HepG2 (cell line): ENCODE data around the gene PPP2R2C. TPM values are rescaled to one million over a fixed set of nuclear protein-coding genes. Genes with fewer than 3 reads are reported as not detected.

Experiments used
- ATAC-seq: fragments of 200-7000 bp; cut with Tn5 transposase; 3 replicates; pipeline ENCODE4 v1.9.1; 2020; ENCODE audit warnings: mild to moderate bottlenecking, moderate library complexity
- BruUV-seq: library from RNA; stranded (reverse); fragments of 400-500 nt; replicated peaks from 2 replicates; lab custom pipeline; 2021; lab: Mats Ljungman, UMichigan
- CTCF ChIA-PET: fragments of 300-600 bp; formaldehyde crosslinking; extraction: SDS; loops from one replicate; lab custom pipeline; 2021; ENCODE audit warnings: low total read pairs, inconsistent platforms, low intra/inter-chr PET ratio; lab: Yijun Ruan, JAX
- POLR2A ChIA-PET: fragments of 350-600 bp; sonication (Branson Sonifier 250); formaldehyde crosslinking; loops from one replicate; lab custom pipeline; 2020; ENCODE audit warnings: antibody characterized with exemption, inconsistent platforms; lab: Yijun Ruan, JAX
- DNase-seq: peaks from one replicate; pipeline ENCODE4 v3.0.0-alpha.2; 2015; ENCODE audit warnings: low spot score
- FAIRE-seq: peaks from 3 replicates; lab custom pipeline; 2011; peaks lifted over from hg19 to GRCh38; lab: Jason Lieb, UNC
- H2AFZ ChIP-seq: one replicate; pipeline ENCODE4 v1.6.1; 2011; ENCODE audit warnings: low read length, inconsistent platforms
- H3K27ac ChIP-seq: fragments of 300-600 bp; 3 replicates; pipeline ENCODE4 v1.8.0; 2011; ENCODE audit warnings: mixed run types, mild to moderate bottlenecking, mixed read lengths, low read length, inconsistent platforms; ENCODE audit not compliant: insufficient read depth; ENCODE audit errors: extremely low read length
- H3K27me3 ChIP-seq, 2 experiments: fragments of 200-600 bp in 1 of 2; 2 replicates in 1 of 2; 3 replicates in 1 of 2; pipeline versions ENCODE4 v1.6.0 to v1.8.0; 2011; ENCODE audit warnings: low read length in 2 of 2, mild to moderate bottlenecking in 2 of 2, moderate library complexity in 2 of 2, inconsistent platforms in 1 of 2; ENCODE audit not compliant: insufficient read depth in 2 of 2, control insufficient read depth in 1 of 2
- H3K36me3 ChIP-seq, 2 experiments: fragments of 200-600 bp in 1 of 2; replicated peaks in 1 of 2; 2 replicates in 1 of 2; 3 replicates in 1 of 2; pipeline versions ENCODE4 v1.5.1 to v1.8.0; 2011; ENCODE audit warnings: low read length in 2 of 2, inconsistent platforms in 1 of 2; ENCODE audit not compliant: insufficient read depth in 2 of 2, control insufficient read depth in 1 of 2
- H3K4me1 ChIP-seq: 2 replicates; pipeline ENCODE4 v1.5.1; 2012; ENCODE audit warnings: low read length, inconsistent platforms; ENCODE audit not compliant: insufficient read depth
- H3K4me2 ChIP-seq: 2 replicates; pipeline ENCODE4 v1.6.0; 2011; ENCODE audit warnings: low read depth, low read length, inconsistent platforms
- H3K4me3 ChIP-seq, 3 experiments: fragments of 200-600 bp in 1 of 3; sonication (generic), shearing (Covaris generic) in 1 of 3; replicated peaks in 1 of 3; 2 replicates each; pipeline ENCODE4 v1.5.1; 2011 to 2016; ENCODE audit warnings: low read length in 3 of 3, inconsistent platforms in 2 of 3, low read depth in 2 of 3, mild to moderate bottlenecking in 2 of 3, control low read depth in 1 of 3, mixed read lengths in 1 of 3; ENCODE audit not compliant: insufficient read depth in 1 of 3
- H3K79me2 ChIP-seq: one replicate; pipeline ENCODE4 v1.6.1; 2011; ENCODE audit warnings: low read length, inconsistent platforms; ENCODE audit not compliant: insufficient read depth
- H3K9ac ChIP-seq: 2 replicates; pipeline ENCODE4 v1.6.0; 2011; ENCODE audit warnings: mild to moderate bottlenecking, low read depth, low read length, inconsistent platforms; ENCODE audit not compliant: insufficient read depth
- H3K9me3 ChIP-seq: 2 replicates; pipeline ENCODE4 v1.5.1; 2012; ENCODE audit warnings: mild to moderate bottlenecking, low read length
- H4K20me1 ChIP-seq: 2 replicates; pipeline ENCODE4 v1.6.0; 2011; ENCODE audit warnings: inconsistent platforms, mild to moderate bottlenecking, low read length, moderate library complexity; ENCODE audit not compliant: insufficient read depth
- JUND ChIP-seq: sonication (generic); formaldehyde crosslinking; IDR thresholded peaks from 2 replicates; pipeline ENCODE4 v1.8.0; 2022; ENCODE audit warnings: mild to moderate bottlenecking, missing genetic modification reagents
- KDM6A ChIP-seq: IDR thresholded peaks from 2 replicates; pipeline ENCODE4 v1.6.1; 2016; ENCODE audit warnings: low read depth
- KLF12 ChIP-seq: sonication (generic); formaldehyde crosslinking; IDR thresholded peaks from 2 replicates; pipeline ENCODE4 v1.4.0; 2020; ENCODE audit warnings: missing genetic modification reagents, borderline replicate concordance
- MTA3 ChIP-seq: sonication (generic); formaldehyde crosslinking; IDR thresholded peaks from 2 replicates; pipeline ENCODE4 v1.4.0; 2020; ENCODE audit warnings: missing genetic modification reagents
- SAFB2 ChIP-seq: sonication (generic); formaldehyde crosslinking; IDR thresholded peaks from 2 replicates; pipeline ENCODE4 v1.5.1; 2020; ENCODE audit warnings: missing genetic modification reagents, low read depth, mild to moderate bottlenecking, borderline replicate concordance
- THAP11 ChIP-seq: IDR thresholded peaks from 2 replicates; pipeline ENCODE4 v1.6.1; 2016; ENCODE audit warnings: missing biosample characterization, missing genetic modification reagents
- XBP1 ChIP-seq: sonication (generic); formaldehyde crosslinking; IDR thresholded peaks from 2 replicates; pipeline ENCODE4 v1.5.0; 2020; ENCODE audit warnings: missing genetic modification reagents
- ZNF180 ChIP-seq: sonication (generic); formaldehyde crosslinking; IDR thresholded peaks from 2 replicates; pipeline ENCODE4 v1.4.0; 2020; ENCODE audit warnings: low read depth, missing genetic modification reagents, borderline replicate concordance
- ZNF441 ChIP-seq: sonication (generic); formaldehyde crosslinking; IDR thresholded peaks from 2 replicates; pipeline ENCODE4 v1.7.0; 2021; ENCODE audit warnings: missing genetic modification reagents, borderline replicate concordance
- ZNF510 ChIP-seq: sonication (generic); formaldehyde crosslinking; IDR thresholded peaks from 2 replicates; pipeline ENCODE4 v1.4.0; 2020; ENCODE audit warnings: low read depth, mild to moderate bottlenecking, missing genetic modification reagents
- ZNF629 ChIP-seq: sonication (generic); formaldehyde crosslinking; conservative IDR thresholded peaks from 2 replicates; pipeline ENCODE4 v1.5.0; 2020; ENCODE audit warnings: missing genetic modification reagents
- ZNF720 ChIP-seq: sonication (generic); formaldehyde crosslinking; IDR thresholded peaks from 2 replicates; pipeline ENCODE4 v1.4.0; 2020; ENCODE audit warnings: missing genetic modification reagents
- ZNF816 ChIP-seq: sonication (generic); formaldehyde crosslinking; IDR thresholded peaks from 2 replicates; pipeline ENCODE4 v1.8.0; 2022; ENCODE audit warnings: missing genetic modification reagents, mild to moderate bottlenecking, borderline replicate concordance
- WGBS: methylation state at CpG from one replicate; pipeline ENCODE4 v1.1.6; 2017; ENCODE audit warnings: low lambda C conversion rate; 5-methylcytosine and 5-hydroxymethylcytosine counted together
- in situ Hi-C: cut with HindIII; loops from 2 replicates; pipeline ENCODE4 v1.10.0; 2017; ENCODE audit warnings: low pct_unique_long_range_greater_than_20kb; ENCODE audit not compliant: extremely low pct_ligation_motif_present
- intact Hi-C: fragments of 100-400 bp; cut with micrococcal nuclease; formaldehyde crosslinking; loops from one replicate; pipeline ENCODE4 v1.10.0; 2022; ENCODE audit not compliant: unreplicated experiment
- polyA plus RNA-seq, 8 experiments: library from polyadenylated mRNA; depleted of rRNA in 3 of 8; stranded (reverse) in 7 of 8; unstranded in 1 of 8; fragments of >200 nt; fragmentation: Illumina TruSeq in 4 of 8; extraction: Trizol in 4 of 8; gene quantifications; 2 replicates each; pipeline versions ENCODE4 v1.2.1 to v1.2.3, GENCODE V29; 2011 to 2016; ENCODE audit warnings: low read depth in 4 of 8, missing spikeins in 1 of 8, mixed read lengths in 1 of 8; ENCODE audit not compliant: insufficient read depth in 1 of 8
- total RNA-seq, 5 experiments: library from RNA; depleted of rRNA; stranded (reverse); fragments of >200 nt; fragmentation: Illumina TruSeq; extraction: Trizol; gene quantifications; 2 replicates each; pipeline ENCODE4 v1.2.3, GENCODE V29; 2016; ENCODE audit warnings: low read depth in 1 of 5
- TF ChIP-seq, protein P1 (sequence below): sonication (generic); formaldehyde crosslinking; IDR thresholded peaks from 2 replicates; pipeline ENCODE4 v1.5.0; 2020; ENCODE audit warnings: mild to moderate bottlenecking, missing genetic modification reagents, borderline replicate concordance
- TF ChIP-seq, protein P2 (sequence below): conservative IDR thresholded peaks from 2 replicates; pipeline ENCODE4 v1.6.1; 2018; ENCODE audit warnings: missing genetic modification reagents

Gene PPP2R2C
- total and polyA plus RNA-seq, 2 of the 13 experiments (the other 11 are each of a cell fraction or from before 2014, with no cell fraction given): 0.60 to 8.6 TPM

DNA sequence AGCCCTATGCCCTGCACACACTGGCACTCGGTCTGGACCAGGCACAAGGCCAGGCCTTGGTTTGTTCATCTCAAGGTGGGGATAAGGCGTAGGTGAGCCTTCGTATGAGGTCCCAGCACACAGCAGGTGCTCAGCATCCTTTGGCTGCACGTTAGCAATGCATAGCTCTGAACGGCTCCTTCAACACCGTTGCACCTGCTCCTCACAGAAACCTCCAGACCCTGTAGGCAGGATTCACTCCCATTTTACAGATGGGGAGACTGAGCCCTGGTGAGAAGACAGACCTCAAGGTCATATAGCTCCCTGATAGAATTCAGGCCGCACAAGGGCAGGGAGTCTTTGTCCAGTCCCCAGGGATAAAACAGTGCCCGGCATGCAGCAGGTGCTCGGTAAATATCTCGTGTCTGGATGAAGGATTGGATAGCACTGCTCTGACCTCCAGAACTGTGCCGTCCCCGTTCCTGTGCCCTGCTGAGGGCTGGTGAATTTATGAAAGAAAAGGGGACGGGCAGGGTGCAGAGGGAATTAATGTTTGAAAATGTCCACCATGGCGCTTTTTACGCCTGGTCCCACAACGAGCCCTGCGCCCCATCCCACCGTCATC, 2.4 kb downstream of the PPP2R2C start:
- Histone ChIP-seq H4K20me1 (no peaks in the 10 kb centered on the region), H3K79me2 (no peaks in the 10 kb centered on the region), H3K27ac (no peak overlapping the region), H3K27me3 (peaks cover 11 to 56% of the 10 kb centered on the region in 2 experiments; a peak in 4 of 5 replicates), H3K4me1 (no peaks in the 10 kb centered on the region), H3K36me3 (no peaks in the 10 kb centered on the region), H3K9me3 (no peaks in the 10 kb centered on the region), H2AFZ (no peak overlapping the region), H3K4me2 (peak overlapping the region; percentile 68), H3K9ac (no peak overlapping the region), H3K4me3 (peak overlapping the region; percentile 26 to 69 (median 43); a peak in 4 of 6 replicates)
- in situ Hi-C loops: no loop called here
- BruUV-seq: no TSS peak
- ChIA-PET POLR2A (no interaction called here), CTCF (no interaction called here)
- FAIRE-seq (no peak), ATAC-seq (no peak), DNase-seq (no peak)
- TF ChIP-seq XBP1 (CRISPR knock-in tag): no peak
- no peak for TF ChIP-seq JUND
- peak; percentile 63 for TF ChIP-seq ZNF629 (CRISPR knock-in tag)
- TF ChIP-seq ZNF510 (CRISPR knock-in tag): no peak
- no peak for TF ChIP-seq KDM6A (CRISPR knock-in tag)
- no peak for TF ChIP-seq SAFB2
- 29% methylated on average over 14 of the region's 18 CpGs for WGBS
- intact Hi-C loops: loop anchor here (5.0 kb wide), 1 partner anchor 77 kb away; no protein-coding TSS in a partner anchor

DNA sequence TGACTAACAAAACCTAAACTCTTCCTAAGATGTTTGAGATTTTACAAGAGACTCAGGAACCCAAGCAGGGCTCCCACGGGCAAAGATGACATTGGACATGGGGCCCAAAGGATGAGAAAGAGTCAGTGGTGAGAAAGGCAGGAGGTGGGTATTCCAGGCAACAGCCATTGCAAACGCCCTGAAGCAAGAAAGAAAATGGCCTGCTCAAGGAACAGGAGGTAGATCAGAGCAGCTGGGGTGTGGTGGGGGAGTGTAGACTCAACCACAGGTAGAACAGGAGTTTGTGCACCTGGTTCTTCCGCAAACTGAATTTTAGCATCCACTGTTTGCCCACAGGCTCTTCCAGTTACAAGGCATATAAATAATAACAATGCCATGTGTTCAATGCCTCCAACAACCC, 3.3 kb downstream of the PPP2R2C start:
- 15% methylated on average over 3 of the region's 3 CpGs for WGBS
- TF ChIP-seq ZNF816 (no peak), ZNF441 (CRISPR knock-in tag) (no peak), MTA3 (CRISPR knock-in tag) (no peak), KLF12 (no peak), THAP11 (CRISPR knock-in tag) (no peak), ZNF720 (no peak), ZNF180 (CRISPR knock-in tag) (no peak)
- TF ChIP-seq, protein P1, sequence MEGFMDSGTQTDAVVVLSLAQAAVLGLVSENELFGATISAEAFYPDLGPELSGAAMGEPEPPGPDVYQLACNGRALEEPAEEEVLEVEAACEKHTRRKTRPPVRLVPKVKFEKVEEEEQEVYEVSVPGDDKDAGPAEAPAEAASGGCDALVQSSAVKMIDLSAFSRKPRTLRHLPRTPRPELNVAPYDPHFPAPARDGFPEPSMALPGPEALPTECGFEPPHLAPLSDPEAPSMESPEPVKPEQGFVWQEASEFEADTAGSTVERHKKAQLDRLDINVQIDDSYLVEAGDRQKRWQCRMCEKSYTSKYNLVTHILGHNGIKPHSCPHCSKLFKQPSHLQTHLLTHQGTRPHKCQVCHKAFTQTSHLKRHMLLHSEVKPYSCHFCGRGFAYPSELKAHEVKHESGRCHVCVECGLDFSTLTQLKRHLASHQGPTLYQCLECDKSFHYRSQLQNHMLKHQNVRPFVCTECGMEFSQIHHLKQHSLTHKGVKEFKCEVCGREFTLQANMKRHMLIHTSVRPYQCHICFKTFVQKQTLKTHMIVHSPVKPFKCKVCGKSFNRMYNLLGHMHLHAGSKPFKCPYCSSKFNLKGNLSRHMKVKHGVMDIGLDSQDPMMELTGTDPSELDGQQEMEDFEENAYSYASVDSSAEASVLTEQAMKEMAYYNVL: no peak
- TF ChIP-seq, protein P2, sequence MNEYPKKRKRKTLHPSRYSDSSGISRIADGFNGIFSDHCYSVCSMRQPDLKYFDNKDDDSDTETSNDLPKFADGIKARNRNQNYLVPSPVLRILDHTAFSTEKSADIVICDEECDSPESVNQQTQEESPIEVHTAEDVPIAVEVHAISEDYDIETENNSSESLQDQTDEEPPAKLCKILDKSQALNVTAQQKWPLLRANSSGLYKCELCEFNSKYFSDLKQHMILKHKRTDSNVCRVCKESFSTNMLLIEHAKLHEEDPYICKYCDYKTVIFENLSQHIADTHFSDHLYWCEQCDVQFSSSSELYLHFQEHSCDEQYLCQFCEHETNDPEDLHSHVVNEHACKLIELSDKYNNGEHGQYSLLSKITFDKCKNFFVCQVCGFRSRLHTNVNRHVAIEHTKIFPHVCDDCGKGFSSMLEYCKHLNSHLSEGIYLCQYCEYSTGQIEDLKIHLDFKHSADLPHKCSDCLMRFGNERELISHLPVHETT (CRISPR knock-in tag): no peak

More for the DNA sequence above, 3.3 kb downstream of the PPP2R2C start:
- Histone ChIP-seq H3K27me3 (peaks cover 11 to 56% of the 10 kb centered on the region in 2 experiments; a peak in 4 of 5 replicates), H3K4me2 (no peak overlapping the region), H2AFZ (no peak overlapping the region), H3K9me3 (no peaks in the 10 kb centered on the region), H3K79me2 (no peaks in the 10 kb centered on the region), H3K27ac (no peak overlapping the region), H3K4me3 (no peak overlapping the region), H3K9ac (no peak overlapping the region), H4K20me1 (no peaks in the 10 kb centered on the region), H3K4me1 (no peaks in the 10 kb centered on the region), H3K36me3 (no peaks in the 10 kb centered on the region)
- BruUV-seq: no TSS peak
- intact Hi-C loops: no loop called here
- ChIA-PET POLR2A (no interaction called here), CTCF (no interaction called here)
- no peak for ATAC-seq
- no peak for FAIRE-seq
- in situ Hi-C loops: no loop called here
- no peak for DNase-seq
